T-helper 17 cell (primary cell): ENCODE results near the gene ANKMY1. TPM values are rescaled to one million over a fixed set of nuclear protein-coding genes. Genes with fewer than 3 reads are reported as not detected.
A peak's percentile ranks its signal among the peaks of the same experiment; 100 is the strongest.

ENCODE experiments used
- ATAC-seq: fragments of 150-1000 bp; cut with Tn5 transposase; 2 replicates; pipeline ENCODE4 v1.10.0; 2021; ENCODE audit warnings: mild to moderate bottlenecking, moderate library complexity
- DNase-seq, 3 donors: peaks; one replicate each; pipeline versions ENCODE4 v3.0.0 to v3.0.0-alpha.2; 2020 to 2021
- H3K9me3 ChIP-seq: one replicate; pipeline ENCODE4 v1.7.0; 2013; ENCODE audit warnings: low read length, mild to moderate bottlenecking; ENCODE audit not compliant: control insufficient read depth, poor library complexity, severe bottlenecking
- H3K27ac Mint-ChIP-seq: one replicate; pipeline ENCODE4 v1.8.0; 2022; ENCODE audit warnings: mild to moderate bottlenecking, moderate library complexity, mixed read lengths
- H3K27me3 Mint-ChIP-seq: one replicate; pipeline ENCODE4 v1.8.0; 2022; ENCODE audit warnings: mixed read lengths
- H3K36me3 Mint-ChIP-seq: one replicate; pipeline ENCODE4 v1.8.0; 2022; ENCODE audit warnings: low read depth, mixed read lengths
- H3K4me1 Mint-ChIP-seq: one replicate; pipeline ENCODE4 v1.8.0; 2022; ENCODE audit warnings: mild to moderate bottlenecking, mixed read lengths
- H3K4me3 Mint-ChIP-seq: one replicate; pipeline ENCODE4 v1.8.0; 2022; ENCODE audit warnings: mild to moderate bottlenecking, moderate library complexity, mixed read lengths
- total RNA-seq, 4 donors: library from RNA in 2 of 4; stranded (reverse) in 2 of 4; gene quantifications; one replicate each; pipeline ENCODE4 v1.2.3 and lab custom pipeline; 2022 to 2026

The ANKMY1 gene
- total RNA-seq, 2 donors from 2014 or later: 34.6 to 42.6 TPM

GRCh38 chr2:240589850-240590525 is 32.2 kb upstream of the ANKMY1 start:
- DNase-seq (no peak), ATAC-seq (no peak)
- Mint-ChIP-seq H3K4me1 (peaks cover 31% of the 10 kb centered on the region), H3K27ac (no peak overlapping the region), H3K4me3 (no peak overlapping the region), H3K27me3 (no peaks in the 10 kb centered on the region), H3K36me3 (peaks cover 6% of the 10 kb centered on the region)
- no peaks in the 10 kb centered on the region for H3K9me3 ChIP-seq

- H3K36me3 Mint-ChIP-seq: peaks cover 6% of the 10 kb centered on the region
- H3K4me3 Mint-ChIP-seq: no peak overlapping the region
- no peaks in the 10 kb centered on the region for H3K27me3 Mint-ChIP-seq
- ATAC-seq (no peak), DNase-seq (no peak)
- peaks cover 33% of the 10 kb centered on the region for H3K4me1 Mint-ChIP-seq
- no peaks in the 10 kb centered on the region for H3K9me3 ChIP-seq
- H3K27ac Mint-ChIP-seq: no peak overlapping the region
Observed at GRCh38 chr2:240589375-240589774, 31.6 kb upstream of the ANKMY1 start.

- H3K36me3 Mint-ChIP-seq: peaks cover 6% of the 10 kb centered on the region
- peak overlapping the region; percentile 95 for H3K4me3 Mint-ChIP-seq
- H3K27me3 Mint-ChIP-seq: no peaks in the 10 kb centered on the region
- H3K9me3 ChIP-seq: no peaks in the 10 kb centered on the region
- ATAC-seq: no peak
- no peak for DNase-seq
- H3K27ac Mint-ChIP-seq: peak overlapping the region; percentile 96
- peaks cover 33% of the 10 kb centered on the region for H3K4me1 Mint-ChIP-seq
Observed at GRCh38 chr2:240588669-240589068, 30.9 kb upstream of the ANKMY1 start.

GRCh38 chr2:240588006-240588655 is 30.3 kb upstream of the ANKMY1 start:
- ATAC-seq (no peak), DNase-seq (no peak)
- Mint-ChIP-seq H3K27ac (peak overlapping the region; percentile 96), H3K36me3 (peaks cover 6% of the 10 kb centered on the region), H3K27me3 (no peaks in the 10 kb centered on the region), H3K4me1 (peaks cover 31% of the 10 kb centered on the region), H3K4me3 (peak overlapping the region; percentile 95)
- no peaks in the 10 kb centered on the region for H3K9me3 ChIP-seq

- peak overlapping the region; percentile 95 for H3K4me3 Mint-ChIP-seq
- H3K4me1 Mint-ChIP-seq: peaks cover 31% of the 10 kb centered on the region
Observed at GRCh38 chr2:240586919-240587800, 29.4 kb upstream of the ANKMY1 start.

GRCh38 chr2:240586198-240586918 is 28.6 kb upstream of the ANKMY1 start, which contains the start of gene CAPN10:
TSS of gene CAPN10 (plus strand) at chr2:240586734. CDS start at chr2:240586912, 178 bp downstream.
- peak; percentile 92 to 96 (median 93) for DNase-seq
- Mint-ChIP-seq H3K36me3 (peaks cover 4% of the 10 kb centered on the region), H3K4me1 (peaks cover 31% of the 10 kb centered on the region), H3K4me3 (peak within 1 kb of the TSS; percentile 95), H3K27ac (peak within 1 kb of the TSS; percentile 96), H3K27me3 (no peaks in the 10 kb centered on the region)
- H3K9me3 ChIP-seq: no peaks in the 10 kb centered on the region
- ATAC-seq: peak; percentile 88

More at GRCh38 chr2:240586919-240587800, 29.4 kb upstream of the ANKMY1 start:
- Mint-ChIP-seq H3K27ac (peak overlapping the region; percentile 96), H3K27me3 (no peaks in the 10 kb centered on the region), H3K36me3 (peaks cover 6% of the 10 kb centered on the region)
- no peaks in the 10 kb centered on the region for H3K9me3 ChIP-seq
- DNase-seq (peak; percentile 47 to 63 (median 52)), ATAC-seq (peak; percentile 51)

- peaks cover 2% of the 10 kb centered on the region for H3K36me3 Mint-ChIP-seq
- H3K4me3 Mint-ChIP-seq: peak overlapping the region; percentile 94
- H3K27me3 Mint-ChIP-seq: no peaks in the 10 kb centered on the region
- H3K4me1 Mint-ChIP-seq: peaks cover 31% of the 10 kb centered on the region
- no peaks in the 10 kb centered on the region for H3K9me3 ChIP-seq
- no peak for DNase-seq
- peak overlapping the region; percentile 96 for H3K27ac Mint-ChIP-seq
- ATAC-seq: no peak
Observed at GRCh38 chr2:240585681-240586197, 28.0 kb upstream of the ANKMY1 start.

GRCh38 chr2:240585101-240585500 is 27.3 kb upstream of the ANKMY1 start:
- DNase-seq (no peak), ATAC-seq (no peak)
- H3K4me1 Mint-ChIP-seq: peaks cover 37% of the 10 kb centered on the region
- no peaks in the 10 kb centered on the region for H3K27me3 Mint-ChIP-seq
- H3K27ac Mint-ChIP-seq: peak overlapping the region; percentile 96
- H3K36me3 Mint-ChIP-seq: peaks cover 4% of the 10 kb centered on the region
- H3K4me3 Mint-ChIP-seq: peak overlapping the region; percentile 94
- no peaks in the 10 kb centered on the region for H3K9me3 ChIP-seq

- Mint-ChIP-seq H3K4me1 (peaks cover 43% of the 10 kb centered on the region), H3K36me3 (peaks cover 4% of the 10 kb centered on the region), H3K27ac (peak overlapping the region; percentile 96), H3K4me3 (peak overlapping the region; percentile 94), H3K27me3 (no peaks in the 10 kb centered on the region)
- no peak for ATAC-seq
- H3K9me3 ChIP-seq: no peaks in the 10 kb centered on the region
- DNase-seq: no peak
Observed at GRCh38 chr2:240584486-240585031, 26.8 kb upstream of the ANKMY1 start.

GRCh38 chr2:240583774-240584173 is 26.0 kb upstream of the ANKMY1 start:
- Mint-ChIP-seq H3K4me3 (no peak overlapping the region), H3K27me3 (no peaks in the 10 kb centered on the region), H3K4me1 (peaks cover 44% of the 10 kb centered on the region), H3K36me3 (peaks cover 4% of the 10 kb centered on the region), H3K27ac (peak overlapping the region; percentile 43)
- ATAC-seq (no peak), DNase-seq (no peak)
- H3K9me3 ChIP-seq: no peaks in the 10 kb centered on the region

GRCh38 chr2:240582781-240583180 is 25.0 kb upstream of the ANKMY1 start:
- DNase-seq (no peak), ATAC-seq (no peak)
- H3K27me3 Mint-ChIP-seq: no peaks in the 10 kb centered on the region
- H3K27ac Mint-ChIP-seq: peak overlapping the region; percentile 43
- peaks cover 2% of the 10 kb centered on the region for H3K36me3 Mint-ChIP-seq
- peaks cover 34% of the 10 kb centered on the region for H3K4me1 Mint-ChIP-seq
- no peaks in the 10 kb centered on the region for H3K9me3 ChIP-seq
- no peak overlapping the region for H3K4me3 Mint-ChIP-seq

GRCh38 chr2:240581811-240582210 is 24.0 kb upstream of the ANKMY1 start:
- Mint-ChIP-seq H3K36me3 (peaks cover 2% of the 10 kb centered on the region), H3K27ac (no peak overlapping the region), H3K4me3 (no peak overlapping the region), H3K4me1 (peaks cover 27% of the 10 kb centered on the region), H3K27me3 (no peaks in the 10 kb centered on the region)
- DNase-seq (no peak), ATAC-seq (no peak)
- H3K9me3 ChIP-seq: no peaks in the 10 kb centered on the region
